ENCODE measurements around the gene PHF14.

GRCh38 chr7:11193888-11194287 lies 220.2 kb downstream of the PHF14 start:
- TF ChIP-seq POLR2A (IDR thresholded peaks at IDR 0.05) (no peak), CTCF (IDR thresholded peaks at IDR 0.05) (no peak), POLR2AphosphoS5 (IDR thresholded peaks at IDR 0.05) (no peak)
